Measurements from ENCODE around the gene PRKCD.

PRKCD gene

GRCh38 chr3:53154881-53155285 is 6.1 kb upstream of the PRKCD start:
- no peak overlapping the region for H3K4me3 ChIP-seq (ENCODE audit: low read depth, low read length)

DNA sequence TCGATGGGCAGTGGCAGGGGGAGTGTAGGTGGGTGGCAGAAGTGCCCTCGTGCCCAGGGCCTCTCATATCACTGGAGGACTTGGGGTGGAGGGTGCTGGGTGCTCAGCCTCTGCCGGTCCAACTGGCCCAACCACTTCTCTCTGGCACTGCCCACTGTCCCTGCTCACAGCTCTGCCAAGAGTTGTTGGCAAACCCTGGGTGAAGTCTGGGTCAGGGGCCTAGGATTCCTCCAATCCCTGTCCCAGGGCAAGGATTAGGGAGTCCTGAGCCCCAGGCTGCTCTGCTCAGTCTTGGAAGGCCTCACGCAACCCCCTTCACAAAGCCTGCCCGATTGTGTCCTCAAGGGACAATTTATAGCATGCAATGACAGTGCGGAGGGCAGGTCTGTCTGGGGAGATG is 5.2 kb upstream of the PRKCD start:
- H3K4me3 ChIP-seq (ENCODE audit: low read depth, low read length), result no peak overlapping the region

DNA sequence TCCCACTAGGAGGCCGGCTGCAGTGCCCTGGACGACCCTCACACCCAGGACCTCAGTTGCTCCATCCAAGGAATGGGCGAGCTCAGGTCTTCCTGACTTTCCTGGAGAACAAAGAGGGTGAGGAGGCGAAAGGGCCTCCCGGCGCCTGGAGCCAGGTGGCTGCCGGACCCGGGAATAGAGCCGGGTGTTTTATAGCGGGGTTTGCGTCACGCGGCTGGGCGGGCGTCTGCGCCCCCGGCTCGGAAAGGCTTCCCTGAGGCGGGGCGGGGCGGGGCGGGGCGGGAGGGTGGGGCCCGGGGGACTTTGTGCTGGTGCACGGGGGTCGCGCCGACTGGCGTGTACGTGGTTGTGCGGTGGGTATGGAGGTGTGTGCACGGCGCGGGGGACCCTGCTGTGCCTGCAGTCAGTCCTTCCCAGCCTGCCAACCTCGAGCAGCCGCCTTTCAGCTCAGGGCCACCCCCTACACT is 4.6 kb upstream of the PRKCD start:
- no peak overlapping the region for H3K4me3 ChIP-seq (ENCODE audit: low read depth, low read length)

- no peak overlapping the region for H3K4me3 ChIP-seq (ENCODE audit: low read depth, low read length)
Observed at GRCh38 chr3:53157974-53158580, 2.9 kb upstream of the PRKCD start.

GRCh38 chr3:53158765-53159155 is 2.2 kb upstream of the PRKCD start:
- no peak overlapping the region for H3K4me3 ChIP-seq (ENCODE audit: low read depth, low read length)

DNA sequence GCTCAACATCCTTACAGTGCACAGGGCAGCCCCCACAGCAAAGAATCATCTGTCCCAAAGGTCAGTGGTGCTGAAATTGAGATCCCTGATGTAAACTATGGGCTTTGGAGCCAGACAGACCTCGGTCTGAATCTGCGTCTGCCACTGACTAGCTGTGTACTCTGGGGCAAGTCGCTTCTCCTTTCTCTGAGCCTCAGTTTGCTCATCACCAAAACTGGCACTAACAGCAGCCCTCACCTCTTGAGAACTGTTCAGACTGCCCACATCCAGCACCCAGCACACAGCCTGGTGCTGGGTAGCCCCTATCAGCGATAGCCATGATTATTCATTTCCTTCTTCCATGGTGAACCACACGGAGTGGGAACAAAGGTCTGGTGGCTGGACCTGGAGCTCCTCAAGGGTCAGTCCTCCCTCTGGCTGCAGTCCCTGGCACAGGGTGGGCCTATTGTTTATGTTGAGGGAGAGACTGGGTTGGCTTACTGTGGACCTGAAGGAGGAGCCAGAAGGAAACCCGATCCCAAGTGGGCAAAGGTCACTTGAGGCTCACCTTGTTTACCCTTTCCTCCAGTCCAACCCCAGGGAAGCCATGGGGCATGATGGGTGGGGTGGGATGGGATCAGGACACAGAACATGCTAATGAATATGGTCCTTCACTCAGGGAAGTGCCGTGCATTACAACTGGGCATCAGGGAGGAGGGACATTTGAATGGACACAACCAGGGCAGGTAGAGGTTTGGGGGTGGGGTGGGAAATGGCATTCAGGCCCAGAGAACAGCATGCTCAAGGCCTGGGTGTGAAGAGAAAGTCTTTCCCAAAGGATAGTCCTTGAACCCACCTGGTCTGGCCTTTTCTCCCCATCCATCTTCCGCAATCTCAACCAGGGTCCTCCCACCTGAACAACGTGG is 1.6 kb upstream of the PRKCD start:
- H3K4me3 ChIP-seq (ENCODE audit: low read depth, low read length), result no peak overlapping the region

DNA sequence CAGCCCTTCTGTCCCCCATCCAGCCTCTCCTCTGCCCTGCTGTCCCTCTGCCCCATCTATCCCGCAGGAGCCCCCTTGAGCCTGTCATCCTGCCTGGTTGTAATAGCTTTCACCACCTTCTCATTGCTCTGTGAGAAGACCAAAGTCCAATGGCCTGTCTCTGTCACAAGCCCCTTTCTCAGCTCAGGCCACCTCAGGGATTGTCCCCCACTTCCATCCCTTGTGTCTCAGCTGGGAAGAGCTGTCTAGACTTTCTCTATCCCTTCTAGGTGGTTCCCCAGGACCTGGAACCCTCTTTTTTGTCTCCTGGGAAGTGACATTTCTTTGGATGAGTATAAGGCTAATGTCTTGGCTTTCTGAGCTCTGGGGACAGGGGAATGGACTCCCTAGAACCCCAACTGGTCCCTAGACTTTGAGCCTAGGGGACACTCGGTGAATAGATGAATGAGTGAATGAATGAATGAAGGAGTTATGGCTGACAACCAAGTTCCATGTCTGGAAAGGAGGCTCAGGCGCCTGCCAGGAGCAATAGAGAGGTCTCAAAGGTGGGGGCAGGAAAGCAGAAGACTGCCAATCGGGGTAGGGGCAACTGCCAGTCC is 849 bp upstream of the PRKCD start:
- H3K4me3 ChIP-seq (ENCODE audit: low read depth, low read length), result peak overlapping the region; percentile 78

GRCh38 chr3:53161450-53161819 is 426 bp downstream of the PRKCD start:
- peak overlapping the region; percentile 78 for H3K4me3 ChIP-seq (ENCODE audit: low read depth, low read length)

- H3K4me3 ChIP-seq (ENCODE audit: low read depth, low read length), result peak overlapping the region; percentile 78
Observed at GRCh38 chr3:53161820-53162671, 1.0 kb downstream of the PRKCD start.

GRCh38 chr3:53162672-53163443 is 1.8 kb downstream of the PRKCD start:
- peak overlapping the region; percentile 78 for H3K4me3 ChIP-seq (ENCODE audit: low read depth, low read length)

GRCh38 chr3:53163444-53164387 is 2.7 kb downstream of the PRKCD start:
- no peak overlapping the region for H3K4me3 ChIP-seq (ENCODE audit: low read depth, low read length)

GRCh38 chr3:53164911-53165310 is 3.9 kb downstream of the PRKCD start:
- no peak overlapping the region for H3K4me3 ChIP-seq (ENCODE audit: low read depth, low read length)

DNA sequence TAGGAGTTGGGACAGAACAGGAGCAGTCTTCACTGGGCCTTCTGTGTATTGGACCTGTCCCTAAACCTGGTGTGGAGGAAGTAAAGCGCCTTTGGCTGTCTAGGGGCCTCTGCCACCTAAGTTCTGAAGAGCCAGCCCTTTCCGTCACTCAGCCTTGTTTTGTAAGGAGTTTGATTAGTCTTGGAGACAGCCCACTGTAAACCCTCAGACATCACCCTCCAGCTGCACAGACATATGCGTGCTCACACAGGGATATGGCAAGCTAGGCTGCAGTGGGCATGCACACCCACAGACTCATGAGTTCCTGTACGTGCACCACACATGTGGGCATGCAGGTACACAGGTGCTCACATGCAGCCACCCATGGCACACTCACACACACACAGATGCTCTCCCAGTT is 5.2 kb downstream of the PRKCD start:
- H3K4me3 ChIP-seq (ENCODE audit: low read depth, low read length), result no peak overlapping the region

DNA sequence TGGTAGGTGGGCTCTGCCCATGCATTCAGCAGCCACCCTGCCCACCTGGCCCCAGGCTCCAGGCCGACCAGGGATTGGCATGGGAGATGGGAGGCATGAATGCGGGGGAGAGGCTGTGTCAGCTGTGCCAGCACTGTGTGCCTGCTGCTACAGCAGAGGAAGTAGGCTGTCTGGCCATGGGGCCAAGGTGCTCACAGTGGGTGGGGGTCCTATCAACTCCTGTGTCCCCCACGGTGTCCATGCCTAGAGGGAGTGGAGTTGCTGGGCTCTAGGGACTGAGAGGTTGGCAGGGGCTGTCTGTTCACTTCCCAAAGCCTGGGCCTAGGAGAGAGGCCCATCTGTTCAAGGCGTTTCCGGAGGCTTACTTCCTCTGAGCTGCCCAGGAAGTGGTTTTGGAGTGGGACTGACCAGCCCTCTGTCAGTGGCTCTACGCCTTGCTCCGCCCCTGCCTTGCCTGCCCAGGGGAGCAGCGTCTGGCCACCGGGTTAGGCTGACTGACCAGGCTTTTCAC is 5.8 kb downstream of the PRKCD start:
- H3K4me3 ChIP-seq (ENCODE audit: low read depth, low read length), result no peak overlapping the region

GRCh38 chr3:53167418-53168174 is 6.6 kb downstream of the PRKCD start:
- no peak overlapping the region for H3K4me3 ChIP-seq (ENCODE audit: low read depth, low read length)

GRCh38 chr3:53168175-53168923 is 7.3 kb downstream of the PRKCD start:
- H3K4me3 ChIP-seq (ENCODE audit: low read depth, low read length), result no peak overlapping the region

- H3K4me3 ChIP-seq (ENCODE audit: low read depth, low read length), result no peak overlapping the region
Observed at GRCh38 chr3:53169045-53169831, 8.2 kb downstream of the PRKCD start.
